DMS114 treated with DMSO at 0.1 percent for 48 hours (cell line): ENCODE measurements around the gene DTL.

Experiments
- DNase-seq: peaks from one replicate; lab custom pipeline; 2025; ENCODE audit not compliant: unreplicated experiment; lab: John Stamatoyannopoulos, UW

The DTL gene

DNA sequence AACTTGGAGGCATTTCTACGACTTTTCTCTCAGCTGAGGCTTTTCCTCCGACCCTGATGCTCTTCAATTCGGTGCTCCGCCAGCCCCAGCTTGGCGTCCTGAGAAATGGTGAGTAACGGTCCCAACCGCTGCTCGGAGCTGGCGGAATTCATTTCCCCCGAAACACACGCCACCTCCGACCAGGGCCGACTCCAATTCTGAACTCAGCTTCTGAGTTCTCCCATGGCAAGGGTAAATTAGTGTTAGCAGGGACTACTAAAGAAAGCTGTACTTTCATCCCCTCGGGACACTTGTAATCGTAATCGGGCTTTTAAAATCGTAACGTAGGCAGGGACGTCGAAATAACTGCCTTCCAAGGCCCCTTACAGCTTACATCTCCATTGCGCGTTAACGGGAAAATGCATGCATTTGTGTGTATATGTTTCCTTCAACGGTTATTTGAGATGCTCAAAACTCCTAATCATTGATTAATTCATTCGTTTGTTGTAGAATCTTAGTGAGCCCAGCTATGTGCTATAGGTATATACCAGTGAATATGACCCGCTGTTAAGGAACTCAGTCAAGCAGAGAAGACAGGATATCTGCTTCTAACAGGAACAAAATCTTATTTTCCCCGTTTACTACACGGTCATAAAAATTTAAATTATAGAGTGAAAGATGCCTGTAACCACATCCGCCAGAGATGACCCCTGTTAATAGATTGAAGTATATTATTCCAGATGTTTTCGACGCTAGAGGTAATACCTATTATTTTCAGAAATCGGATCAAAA lies 472 bp downstream of the DTL start:
- DNase-seq = peak; percentile 56

DNA sequence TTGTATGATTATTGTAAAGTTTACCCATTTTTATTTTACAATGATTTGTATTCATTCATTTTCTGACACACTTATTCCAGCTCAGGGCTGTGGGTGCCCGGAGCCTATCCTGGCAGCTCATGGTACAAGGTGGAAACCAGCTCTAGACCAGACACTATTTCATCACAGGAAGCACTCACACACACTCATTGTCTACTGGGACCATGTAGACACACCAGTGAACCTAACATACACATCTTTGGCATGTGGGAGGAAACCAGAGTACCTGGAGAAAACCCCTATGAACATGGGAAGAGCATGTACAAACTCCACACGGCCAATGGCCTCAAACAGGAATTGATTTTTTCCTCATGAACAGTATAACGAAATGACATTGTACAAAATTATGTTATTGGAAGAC lies 2.4 kb downstream of the DTL start:
- DNase-seq = no peak

DNA sequence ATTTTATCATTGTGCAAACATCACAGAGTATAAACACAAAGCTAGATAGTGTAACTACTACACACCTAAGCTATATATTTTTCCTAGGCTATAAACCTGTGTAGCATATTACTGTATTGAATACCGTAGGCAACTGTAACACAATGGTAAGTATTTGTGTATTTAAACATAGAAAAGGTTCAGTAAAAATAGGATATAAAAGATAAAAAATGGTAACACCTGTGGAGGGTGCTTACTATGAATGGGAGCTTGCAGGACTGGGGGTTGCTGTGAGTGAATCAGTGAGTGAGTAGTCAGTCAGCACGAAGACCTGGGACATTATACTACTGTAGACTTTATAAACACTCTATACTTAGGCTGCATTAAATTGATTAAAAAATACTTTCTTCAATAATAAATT lies 4.1 kb downstream of the DTL start:
- DNase-seq = no peak

DNA sequence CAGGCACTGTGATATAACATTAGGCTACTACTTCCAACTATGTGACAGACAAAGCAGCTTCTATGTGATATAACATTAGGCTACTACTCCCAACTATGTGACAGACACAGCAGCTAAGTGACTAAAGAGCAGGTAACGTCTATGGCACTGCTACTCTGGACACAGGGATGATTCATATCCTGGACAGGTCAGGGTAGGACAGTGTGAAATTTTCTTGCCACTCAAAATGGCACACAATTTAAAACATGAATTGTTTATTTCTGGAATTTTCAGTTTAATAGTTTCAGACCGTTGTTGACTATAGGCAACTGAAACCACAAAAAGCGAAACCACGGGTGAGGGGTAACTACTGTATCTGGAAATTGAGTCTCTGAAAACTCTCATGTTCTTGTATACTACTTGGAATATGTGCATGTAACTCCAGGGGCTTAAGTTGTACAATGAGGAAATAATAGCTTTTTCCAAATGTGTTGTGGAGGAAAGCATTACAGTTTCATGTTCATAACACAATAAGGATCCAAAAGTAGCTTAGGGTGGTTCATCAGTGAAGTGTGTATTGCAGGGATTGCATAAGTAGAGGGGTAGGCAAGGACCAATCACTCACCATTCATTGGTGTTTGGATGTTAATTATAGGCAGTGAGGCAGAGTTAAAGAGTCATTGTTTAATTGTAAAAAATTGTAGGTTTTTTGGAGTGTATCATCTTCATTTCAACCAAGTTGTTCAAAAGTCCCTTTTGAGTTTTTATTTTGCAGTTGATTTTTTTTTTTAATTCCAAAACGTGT lies 5.3 kb downstream of the DTL start:
- no peak for DNase-seq

DNA sequence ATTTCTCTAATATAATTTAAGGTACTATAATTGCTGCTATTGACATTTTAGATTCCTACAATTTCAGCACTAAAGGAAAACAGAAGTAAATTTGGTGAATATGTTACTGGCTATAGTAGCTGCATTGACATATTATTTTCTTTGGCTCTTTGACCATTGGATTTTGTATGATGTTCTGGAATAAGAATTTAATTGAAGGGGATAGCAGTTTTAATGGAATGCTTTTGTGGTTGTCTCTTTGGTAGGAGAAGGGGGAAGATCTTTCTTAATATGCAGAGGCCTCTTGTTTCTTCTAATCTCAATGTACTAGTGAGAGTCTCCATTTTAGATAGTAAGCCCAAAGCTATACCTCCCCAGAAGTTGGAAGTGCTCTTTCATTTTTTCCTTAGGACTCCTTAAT lies 6.9 kb downstream of the DTL start:
- DNase-seq = no peak

DNA sequence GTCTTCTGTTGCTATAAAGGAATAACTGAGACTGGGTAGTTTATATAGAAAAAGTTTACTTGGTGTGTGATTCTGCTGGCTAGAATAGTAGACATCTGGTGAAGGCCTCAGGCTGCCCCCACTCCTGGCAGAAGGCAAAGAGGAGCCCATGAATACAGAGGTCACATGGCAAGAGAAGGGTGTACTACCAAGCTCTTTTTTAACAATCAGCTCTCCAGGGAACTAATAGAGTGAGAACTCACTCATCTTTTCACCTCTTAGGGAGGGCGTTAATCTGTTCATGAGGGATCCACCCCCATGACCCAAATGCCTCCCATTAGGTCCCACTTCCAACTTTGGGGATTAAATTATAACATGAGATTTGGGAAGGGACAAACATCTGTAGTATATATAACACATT lies 9.3 kb downstream of the DTL start:
- no peak for DNase-seq

DNA sequence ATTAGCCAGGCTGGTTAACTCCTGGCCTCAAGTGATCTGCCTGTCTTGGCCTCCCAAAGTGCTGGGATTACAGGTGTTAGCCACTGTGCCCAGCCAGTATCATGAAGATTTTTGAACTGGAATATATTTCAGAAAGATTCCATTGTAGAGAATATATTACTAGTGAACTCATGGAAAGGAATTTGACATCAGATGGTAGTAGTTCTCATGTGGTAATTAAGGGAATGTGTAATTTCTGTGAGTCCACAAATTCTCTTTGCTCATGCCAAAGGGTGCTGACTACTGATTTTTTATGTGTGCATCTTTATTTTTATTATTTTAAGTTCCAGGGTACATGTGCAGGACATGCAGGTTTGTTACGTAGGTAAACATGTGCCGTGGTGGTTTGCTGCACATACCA lies 10.4 kb downstream of the DTL start:
- no peak for DNase-seq

DNA sequence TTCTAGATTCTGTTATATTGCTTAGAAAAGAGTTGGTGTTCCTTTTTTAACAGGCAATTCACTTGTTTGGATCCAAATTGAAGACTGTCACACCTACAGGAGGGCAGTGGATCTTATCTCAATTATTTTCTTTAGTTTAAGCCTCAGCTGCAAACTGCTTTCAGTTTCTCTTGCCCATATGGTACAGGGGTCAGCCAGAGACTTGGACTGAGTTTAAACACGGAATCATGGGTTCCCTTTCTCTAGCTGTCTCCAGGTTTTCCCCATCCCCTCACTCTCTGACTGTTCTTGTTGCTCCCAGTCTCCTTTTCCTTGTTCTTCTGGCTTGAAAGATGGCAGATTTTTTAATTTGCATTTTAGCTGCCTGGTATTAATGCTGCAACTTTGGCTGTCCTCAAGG lies 18.4 kb downstream of the DTL start:
- no peak for DNase-seq

DNA sequence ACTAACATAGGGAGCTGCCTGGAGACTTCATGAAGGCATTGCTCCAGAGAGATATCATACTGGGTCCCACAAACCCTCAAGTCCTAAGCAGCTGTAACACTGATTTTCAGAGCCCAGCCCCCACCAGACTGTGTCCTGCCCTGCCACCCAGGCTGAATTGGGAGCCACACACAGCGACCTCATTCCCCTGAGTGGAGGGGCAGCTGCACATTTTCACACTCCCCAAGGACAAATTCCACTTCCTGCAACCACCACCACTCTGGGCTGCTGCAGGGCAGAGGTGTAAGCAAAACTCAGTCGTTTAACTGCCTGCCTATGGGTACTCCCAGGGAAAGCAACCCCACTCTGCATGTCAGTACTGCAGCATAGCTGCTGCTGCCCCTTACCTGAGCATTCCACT lies 19.8 kb downstream of the DTL start:
- DNase-seq = no peak

DNA sequence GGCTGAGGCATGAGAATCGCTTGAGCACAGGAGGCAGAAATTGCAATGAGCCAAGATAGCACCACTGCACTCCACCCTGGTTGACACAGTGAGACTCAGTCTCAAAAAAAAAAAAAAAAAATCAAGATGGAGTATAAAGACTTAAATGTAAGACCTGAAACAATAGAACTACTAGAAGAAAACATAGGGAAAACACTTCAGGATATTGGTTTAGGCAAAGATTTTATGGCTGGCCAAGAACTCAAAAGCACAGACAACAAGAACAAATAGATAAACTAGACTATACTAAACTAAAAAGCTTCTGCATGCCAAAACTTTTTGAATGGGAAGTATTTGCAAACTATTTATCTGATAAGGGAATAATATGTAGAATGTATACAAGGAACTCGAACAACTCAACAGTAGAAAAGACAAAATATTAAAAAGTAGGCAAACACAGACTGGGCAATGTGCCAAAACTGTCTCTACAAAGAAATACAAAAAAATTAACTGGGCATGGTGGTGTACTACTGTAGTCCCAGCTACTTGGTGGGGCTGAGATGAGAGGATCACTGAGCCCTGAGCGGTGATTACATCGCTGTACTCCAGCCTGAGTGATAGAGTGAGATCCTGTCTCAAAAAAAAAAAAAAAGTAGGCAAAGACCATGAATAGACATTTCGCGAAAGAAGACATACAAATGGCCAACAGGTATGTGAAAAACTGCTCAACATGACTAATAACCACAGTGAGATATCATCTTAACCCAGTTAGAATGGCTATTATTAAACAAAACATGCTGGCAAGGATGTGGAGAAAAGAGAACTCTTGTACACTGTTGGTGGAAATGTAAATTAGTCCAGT lies 25.3 kb downstream of the DTL start:
- DNase-seq = no peak

DNA sequence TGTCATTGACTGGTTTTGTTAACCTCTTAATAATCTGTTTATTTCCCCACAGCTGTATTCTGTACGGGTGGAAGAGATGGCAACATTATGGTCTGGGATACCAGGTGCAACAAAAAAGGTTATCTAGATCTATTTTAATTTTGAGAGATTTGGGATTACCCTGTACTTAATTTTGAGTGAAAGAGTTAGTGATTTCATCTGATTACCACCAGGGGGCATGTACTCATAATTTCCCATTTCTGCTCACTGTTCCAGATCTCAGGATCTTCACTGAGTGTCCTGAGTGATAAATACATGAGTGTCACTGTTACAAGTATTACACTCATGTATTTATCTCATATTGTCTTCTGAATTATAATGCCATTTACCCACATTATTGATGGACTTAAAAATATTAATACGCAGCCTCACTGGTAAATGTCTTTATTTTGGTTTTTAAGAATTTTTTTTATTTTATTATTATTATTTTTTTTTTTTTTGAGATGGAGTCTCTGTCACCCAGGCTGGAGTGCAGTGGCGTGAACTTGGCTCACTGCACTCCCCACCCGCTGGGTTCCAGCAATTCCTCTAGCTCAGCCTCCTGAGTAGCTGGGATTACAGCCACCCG lies 27.4 kb downstream of the DTL start:
- DNase-seq = peak; percentile 46

DNA sequence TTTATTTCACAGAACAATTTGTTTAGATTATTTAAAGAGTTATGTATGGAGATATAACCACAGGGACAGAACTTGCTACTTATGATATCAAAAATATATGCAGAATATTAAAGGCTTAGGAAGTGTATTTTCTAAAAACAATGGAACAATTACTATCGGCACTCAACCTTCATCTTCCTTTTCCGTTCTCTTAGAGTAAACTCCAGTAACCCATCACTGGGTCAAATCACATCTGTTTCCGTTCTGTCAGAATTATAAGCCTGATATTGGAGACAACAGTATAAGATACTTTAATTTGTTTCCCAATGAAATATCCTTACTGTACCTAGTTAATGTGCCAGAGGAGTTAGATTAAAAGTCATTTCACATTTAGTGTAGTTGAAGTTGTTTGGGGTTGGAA lies 32.2 kb downstream of the DTL start:
- DNase-seq = no peak

DNA sequence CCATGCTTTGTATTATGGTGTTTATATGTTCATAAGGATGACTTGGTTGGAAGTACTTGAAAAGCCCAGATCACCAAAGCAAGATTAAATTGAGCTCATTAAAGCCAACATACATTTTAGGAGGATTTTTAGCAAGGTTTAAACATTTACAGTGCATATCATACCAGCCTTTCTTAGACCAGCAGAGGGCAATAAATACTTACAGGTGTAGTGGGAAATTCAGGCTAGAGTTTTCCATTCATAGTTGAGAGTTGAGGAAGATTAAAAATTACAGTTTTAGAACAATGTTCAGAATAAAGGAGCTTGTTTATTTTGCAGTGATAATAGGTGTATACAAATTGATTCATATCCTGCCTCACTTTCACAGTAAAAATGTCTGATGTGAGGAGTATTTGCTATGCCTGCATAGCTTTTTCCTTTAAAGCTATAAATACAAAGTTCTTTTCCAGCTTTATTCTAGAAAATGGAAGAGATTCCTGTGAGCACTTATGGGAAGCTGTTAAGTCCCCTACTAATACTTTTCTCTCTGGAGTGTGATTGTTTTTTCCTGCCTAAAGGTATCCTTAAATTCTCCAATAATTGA lies 35.3 kb downstream of the DTL start:
- DNase-seq = peak; percentile 24

DNA sequence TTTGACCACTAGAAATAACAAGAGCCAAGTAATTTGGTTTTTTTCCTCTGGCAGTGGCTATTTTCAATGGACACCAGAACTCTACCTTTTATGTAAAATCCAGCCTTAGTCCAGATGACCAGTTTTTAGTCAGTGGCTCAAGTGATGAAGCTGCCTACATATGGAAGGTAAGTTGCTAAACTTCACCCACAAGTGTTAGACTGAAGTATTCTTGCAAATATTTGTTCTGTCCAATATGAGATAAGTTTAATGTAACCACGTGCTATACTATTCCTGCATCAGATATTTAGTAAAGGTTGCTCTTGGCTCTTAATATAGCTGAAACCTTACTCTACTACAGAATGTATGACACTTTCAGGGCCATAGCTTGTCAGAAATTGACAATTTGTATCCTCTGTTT lies 36.5 kb downstream of the DTL start:
- DNase-seq = no peak

DNA sequence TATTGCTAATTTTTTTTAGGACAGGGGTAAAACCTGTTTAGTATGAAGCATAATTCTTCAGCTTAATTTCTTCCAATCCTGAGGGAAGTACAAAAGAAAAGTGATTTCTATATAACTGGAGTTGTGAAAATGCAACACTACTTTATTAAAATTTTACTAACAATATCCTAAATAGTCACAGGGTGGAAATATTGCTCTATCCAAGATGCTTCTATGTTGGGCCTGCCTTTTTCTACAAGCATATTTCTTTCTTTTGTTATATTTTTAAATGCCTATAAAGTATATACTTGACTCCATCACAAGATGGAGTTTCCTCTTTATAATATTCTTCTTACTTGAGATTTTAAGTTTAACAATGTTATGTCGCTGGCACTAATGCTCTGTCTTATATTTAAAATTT lies 37.9 kb downstream of the DTL start:
- DNase-seq = no peak

DNA sequence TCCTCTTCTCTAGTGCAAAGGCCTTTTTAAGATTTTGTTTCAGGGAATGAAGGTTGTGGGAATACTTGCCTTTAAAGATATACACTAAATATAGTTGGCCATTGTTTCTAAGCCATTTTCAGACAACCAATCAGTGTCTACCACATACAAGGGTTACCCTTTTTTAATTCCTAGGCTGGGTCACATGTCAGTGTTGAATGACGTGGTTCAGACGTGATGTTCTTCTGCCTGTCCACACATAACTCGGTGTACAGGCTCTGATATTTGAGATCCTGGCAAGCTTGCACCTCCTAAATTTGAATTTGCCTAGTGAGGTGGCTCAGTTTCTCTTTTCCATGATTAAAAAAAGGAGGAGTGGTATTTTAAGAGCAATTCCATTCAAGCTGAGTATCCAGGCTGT lies 38.8 kb downstream of the DTL start:
- DNase-seq = no peak

DNA sequence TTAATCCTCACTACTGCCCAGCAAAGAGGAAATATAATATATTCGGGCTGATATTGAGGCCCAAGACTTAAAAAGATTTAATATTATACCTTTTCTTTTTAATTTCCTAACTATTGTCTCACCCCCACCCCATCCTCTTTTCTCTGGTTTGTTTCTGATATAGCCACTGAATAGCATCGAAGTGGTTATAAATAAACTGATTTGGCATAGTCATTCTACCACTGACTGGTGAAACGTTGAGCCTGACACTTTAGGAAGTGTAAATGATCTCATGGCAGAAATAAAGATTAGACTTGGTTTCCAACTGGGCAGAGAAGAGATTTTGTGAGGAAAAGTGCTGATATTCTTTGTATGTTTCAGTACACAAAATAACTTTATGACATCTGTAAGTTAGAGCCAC lies 39.3 kb downstream of the DTL start:
- DNase-seq = no peak

DNA sequence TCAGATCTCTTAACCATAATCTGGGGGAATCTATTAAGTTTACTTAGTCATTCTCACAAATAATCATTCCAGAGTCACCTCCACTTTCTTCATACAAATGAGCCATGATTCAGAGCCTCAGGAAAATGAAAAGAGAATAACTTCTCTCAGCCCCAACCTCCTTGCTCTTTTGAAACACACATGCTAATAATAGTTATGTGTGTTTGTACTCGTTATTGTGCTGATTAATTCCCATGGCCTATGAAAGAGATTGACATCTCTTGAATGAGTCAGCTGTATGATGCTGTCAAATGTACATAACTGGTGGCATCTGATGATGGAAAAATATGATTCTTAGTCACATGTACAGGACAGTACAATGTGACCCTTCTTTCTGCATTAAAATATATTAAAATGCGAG lies 41.5 kb downstream of the DTL start:
- no peak for DNase-seq

DNA sequence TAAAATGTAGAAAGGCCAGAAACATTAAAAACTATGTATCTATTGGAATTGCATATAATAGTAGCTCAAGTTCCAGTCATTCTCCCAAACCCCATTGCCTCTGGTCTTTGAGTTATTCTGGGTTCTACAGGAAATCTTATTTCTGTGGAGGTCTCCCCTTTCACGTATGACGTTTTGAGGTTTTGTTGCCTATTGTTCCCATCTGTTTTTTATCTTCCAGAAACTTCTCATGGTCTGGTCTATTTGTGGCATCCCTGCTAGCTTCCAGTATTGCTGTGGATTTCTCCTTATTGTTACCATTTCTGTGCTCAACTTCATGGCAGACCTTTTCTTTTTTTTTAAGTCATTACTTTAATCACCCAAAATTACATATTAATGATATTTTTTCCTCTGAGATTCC lies 43.3 kb downstream of the DTL start:
- DNase-seq = no peak

DNA sequence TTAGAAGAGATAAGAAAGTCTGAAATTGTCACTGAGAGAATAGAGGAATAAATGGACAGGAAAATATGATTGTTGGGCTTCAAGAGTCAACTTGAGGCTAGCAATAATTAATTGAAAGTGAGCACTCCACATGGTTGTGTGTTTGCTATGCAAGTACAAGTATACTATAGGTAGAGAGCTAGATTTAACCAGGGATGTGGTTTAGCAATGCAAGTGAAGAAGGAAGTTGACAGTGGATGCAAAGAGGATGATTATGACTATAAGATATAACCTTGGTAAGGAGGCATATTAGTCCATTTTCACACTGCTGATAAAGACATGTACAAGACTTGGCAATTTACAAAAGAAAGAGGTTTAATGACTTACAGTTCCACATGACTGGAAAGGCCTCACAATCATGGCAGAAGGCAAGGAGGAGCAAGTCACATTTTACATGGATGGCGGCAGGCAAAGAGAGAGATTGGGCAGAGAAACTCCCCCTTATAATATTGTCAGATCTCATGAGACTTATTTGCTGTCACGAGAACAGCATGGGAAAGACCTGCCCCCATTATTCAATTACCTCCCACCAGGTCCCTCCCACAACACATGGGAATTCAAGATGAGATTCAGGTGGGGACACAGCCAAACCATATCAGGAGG lies 47.3 kb downstream of the DTL start:
- DNase-seq = no peak
